ENCODE results near the gene MYL9. TPM values are rescaled to one million over a fixed set of nuclear protein-coding genes. Genes with fewer than 3 reads are reported as not detected.

Gene MYL9
- polyA plus RNA-seq, 1 of the 3 experiments (the other 2 are of a cell fraction), result not detected

GRCh38 chr20:36528176-36528874 lies 13.0 kb upstream of the MYL9 start:
- H2AFZ ChIP-seq (ENCODE audit: low read depth), result no peak overlapping the region
- H3F3A ChIP-seq (replicated peaks; ENCODE audit: insufficient read depth), result peaks cover 8% of the 10 kb centered on the region
- H4K20me1 ChIP-seq (ENCODE audit: insufficient read depth), result peaks cover 5% of the 10 kb centered on the region; the same call in 1 of the 2 replicates
- POLR2A ChIA-PET, result no interaction called here
- H3K27ac ChIP-seq (ENCODE audit: low read depth in 2 of 2, low read length in 1 of 2), result no peak overlapping the region
- CTCF ChIA-PET, result no interaction called here
- H3K4me3 ChIP-seq (ENCODE audit: low read depth in 2 of 2, low read length in 1 of 2), result no peak overlapping the region
- no peaks in the 10 kb centered on the region for H3K27me3 ChIP-seq (ENCODE audit: insufficient read depth)
- no peak overlapping the region for H3K4me2 ChIP-seq
- H3K36me3 ChIP-seq (replicated peaks in 1 of 2; ENCODE audit: control insufficient read depth in 1 of 2, insufficient read depth in 2 of 2, low read length in 1 of 2), result peaks cover 21 to 44% of the 10 kb centered on the region in 2 experiments
- WGBS (ENCODE audit: low lambda C conversion rate), result 98% methylated on average over 11 of the region's 18 CpGs
- H3K9ac ChIP-seq, result no peak overlapping the region
- H3K9me3 ChIP-seq, result no peaks in the 10 kb centered on the region
- TF ChIP-seq FOXM1 (IDR thresholded peaks at IDR 0.05; ENCODE audit: low read depth) (no peak), SMC3 (IDR thresholded peaks at IDR 0.05; ENCODE audit: low read depth, low read length) (no peak), RCOR1 (IDR thresholded peaks at IDR 0.05; ENCODE audit: low read length) (no peak)
- no peak for DNase-seq
- H3K9me2 ChIP-seq, result no peaks in the 10 kb centered on the region
- H3K4me1 ChIP-seq (ENCODE audit: control insufficient read depth in 1 of 2, insufficient read depth in 2 of 2, low read depth in 1 of 2, low read length in 1 of 2), result peaks cover 0 to 8% of the 10 kb centered on the region in 2 experiments; a peak in 1 of 4 replicates
- H3K79me2 ChIP-seq (ENCODE audit: insufficient read depth), result peaks cover 10% of the 10 kb centered on the region; the same call in 1 of the 2 replicates

GRCh38 chr20:36528875-36529417 lies 12.4 kb upstream of the MYL9 start:
- ChIA-PET POLR2A (no interaction called here), CTCF (no interaction called here)
- H3K9me2 ChIP-seq, result no peaks in the 10 kb centered on the region
- peaks cover 4% of the 10 kb centered on the region; the same call in 1 of the 2 replicates for H3K79me2 ChIP-seq (ENCODE audit: insufficient read depth)
- H3K27me3 ChIP-seq (ENCODE audit: insufficient read depth), result no peaks in the 10 kb centered on the region
- DNase-seq, result no peak
- H4K20me1 ChIP-seq (ENCODE audit: insufficient read depth), result no peaks in the 10 kb centered on the region
- TF ChIP-seq REST (IDR thresholded peaks at IDR 0.05; ENCODE audit: low read depth, low read length) (no peak), SMC3 (IDR thresholded peaks at IDR 0.05; ENCODE audit: low read depth, low read length) (no peak), RXRA (IDR thresholded peaks at IDR 0.05; ENCODE audit: borderline replicate concordance, low read depth) (no peak), USF2 (IDR thresholded peaks at IDR 0.05; ENCODE audit: borderline replicate concordance, low read depth, low read length) (no peak), FOXM1 (IDR thresholded peaks at IDR 0.05; ENCODE audit: low read depth) (no peak)
- H3K27ac ChIP-seq (ENCODE audit: low read depth in 2 of 2, low read length in 1 of 2), result no peak overlapping the region
- 89% methylated on average over 11 of the region's 14 CpGs for WGBS (ENCODE audit: low lambda C conversion rate)
- no peaks in the 10 kb centered on the region for H3K9me3 ChIP-seq
- H3K4me1 ChIP-seq (ENCODE audit: control insufficient read depth in 1 of 2, insufficient read depth in 2 of 2, low read depth in 1 of 2, low read length in 1 of 2), result peaks cover 0 to 4% of the 10 kb centered on the region in 2 experiments; a peak in 1 of 4 replicates
- H3K36me3 ChIP-seq (replicated peaks in 1 of 2; ENCODE audit: control insufficient read depth in 1 of 2, insufficient read depth in 2 of 2, low read length in 1 of 2), result peaks cover 15 to 42% of the 10 kb centered on the region in 2 experiments
- peaks cover 8% of the 10 kb centered on the region for H3F3A ChIP-seq (replicated peaks; ENCODE audit: insufficient read depth)
- no peak overlapping the region for H2AFZ ChIP-seq (ENCODE audit: low read depth)
- no peak overlapping the region for H3K9ac ChIP-seq
- no peak overlapping the region for H3K4me3 ChIP-seq (ENCODE audit: low read depth in 2 of 2, low read length in 1 of 2)
- no peak overlapping the region for H3K4me2 ChIP-seq

Measured in SK-N-SH (cell line).